Ascending aorta (tissue), 2 donors: ENCODE measurements around the gene PF4V1. TPM values are rescaled to one million over a fixed set of nuclear protein-coding genes. Genes with fewer than 3 reads are reported as not detected.

ENCODE experiments used
- DNase-seq, 2 donors: peaks; one replicate each; pipeline ENCODE4 v3.0.0-alpha.2; 2019; ENCODE audit warnings: low spot score in 2 of 2
- H3K27ac ChIP-seq, 2 donors: fragments of 200-600 bp; sonication (generic); one replicate each; pipeline ENCODE4 v1.5.1; 2016 to 2017; ENCODE audit warnings: mild to moderate bottlenecking in 1 of 2
- H3K27me3 ChIP-seq: fragments of 200-600 bp; sonication (generic); one replicate; pipeline ENCODE4 v1.5.1; 2017
- H3K36me3 ChIP-seq, 2 donors: fragments of 200-600 bp; sonication (generic); one replicate each; pipeline ENCODE4 v1.5.1; 2016
- H3K4me1 ChIP-seq, 2 donors: fragments of 200-600 bp; sonication (generic); one replicate each; pipeline ENCODE4 v1.5.1; 2016 to 2017; ENCODE audit warnings: mild to moderate bottlenecking in 1 of 2
- H3K4me3 ChIP-seq, 2 donors: fragments of 200-600 bp; sonication (generic); one replicate each; pipeline ENCODE4 v1.5.1; 2016 to 2017; ENCODE audit warnings: mild to moderate bottlenecking in 1 of 2
- H3K9me3 ChIP-seq, 2 donors: fragments of 200-600 bp; sonication (generic); one replicate each; pipeline ENCODE4 v1.5.1; 2016
- intact Hi-C: fragments of 100-400 bp; cut with DNase I; formaldehyde crosslinking; loops from one replicate; pipeline ENCODE4 v1.15.1; 2023
- total RNA-seq: library from RNA; depleted of rRNA; stranded (reverse); fragments of >200 nt; gene quantifications from one replicate; pipeline ENCODE4 v1.1.0, GENCODE V29; 2016
- TF ChIP-seq, protein P1 (sequence below), 3 experiments: fragments of 200-600 bp in 2 of 3; fragments of 450-650 bp in 1 of 3; sonication (generic) in 2 of 3; IDR thresholded peaks; one replicate each; pipeline ENCODE4 v1.5.1; 2016 to 2019; ENCODE audit warnings: antibody characterized with exemption in 3 of 3, mild to moderate bottlenecking in 1 of 3, moderate library complexity in 1 of 3

PF4V1 gene
- total RNA-seq, 1 donor from 2014 or later = not detected

DNA sequence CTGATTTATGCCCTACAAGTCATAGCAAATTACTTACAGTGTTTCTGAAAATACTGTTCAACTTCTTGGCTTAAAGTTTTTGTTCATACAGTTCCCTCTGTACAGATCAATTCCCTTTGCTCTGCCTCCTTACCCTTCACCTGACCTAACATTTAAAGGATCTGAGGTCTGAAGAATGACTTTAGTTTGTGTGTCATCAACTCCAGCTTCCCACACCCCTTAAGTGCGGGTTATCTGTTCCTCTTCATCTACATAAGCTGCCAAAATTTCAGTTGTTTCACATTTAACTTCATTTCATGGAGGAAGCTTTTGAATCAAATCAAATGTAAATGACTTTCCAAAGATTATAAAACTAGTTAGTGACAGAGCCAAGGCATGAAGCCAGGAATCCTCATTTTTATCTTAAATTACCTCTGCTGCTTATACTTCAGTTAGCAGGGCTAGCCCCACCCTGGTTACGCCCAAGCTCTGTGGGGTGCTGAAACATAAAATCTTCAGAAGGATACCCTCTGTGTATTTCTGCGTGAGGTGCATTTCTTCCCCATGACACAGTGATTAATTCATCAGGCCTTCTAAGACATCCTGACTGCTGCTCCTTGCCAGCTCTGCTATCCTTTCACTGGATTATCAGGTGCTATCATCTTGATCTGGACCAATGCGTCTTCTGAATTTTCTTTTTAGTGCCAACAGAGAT, 32.6 kb downstream of the PF4V1 start:
- TF ChIP-seq, protein P1, sequence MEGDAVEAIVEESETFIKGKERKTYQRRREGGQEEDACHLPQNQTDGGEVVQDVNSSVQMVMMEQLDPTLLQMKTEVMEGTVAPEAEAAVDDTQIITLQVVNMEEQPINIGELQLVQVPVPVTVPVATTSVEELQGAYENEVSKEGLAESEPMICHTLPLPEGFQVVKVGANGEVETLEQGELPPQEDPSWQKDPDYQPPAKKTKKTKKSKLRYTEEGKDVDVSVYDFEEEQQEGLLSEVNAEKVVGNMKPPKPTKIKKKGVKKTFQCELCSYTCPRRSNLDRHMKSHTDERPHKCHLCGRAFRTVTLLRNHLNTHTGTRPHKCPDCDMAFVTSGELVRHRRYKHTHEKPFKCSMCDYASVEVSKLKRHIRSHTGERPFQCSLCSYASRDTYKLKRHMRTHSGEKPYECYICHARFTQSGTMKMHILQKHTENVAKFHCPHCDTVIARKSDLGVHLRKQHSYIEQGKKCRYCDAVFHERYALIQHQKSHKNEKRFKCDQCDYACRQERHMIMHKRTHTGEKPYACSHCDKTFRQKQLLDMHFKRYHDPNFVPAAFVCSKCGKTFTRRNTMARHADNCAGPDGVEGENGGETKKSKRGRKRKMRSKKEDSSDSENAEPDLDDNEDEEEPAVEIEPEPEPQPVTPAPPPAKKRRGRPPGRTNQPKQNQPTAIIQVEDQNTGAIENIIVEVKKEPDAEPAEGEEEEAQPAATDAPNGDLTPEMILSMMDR (IDR thresholded peaks at IDR 0.05) = no peak

DNA sequence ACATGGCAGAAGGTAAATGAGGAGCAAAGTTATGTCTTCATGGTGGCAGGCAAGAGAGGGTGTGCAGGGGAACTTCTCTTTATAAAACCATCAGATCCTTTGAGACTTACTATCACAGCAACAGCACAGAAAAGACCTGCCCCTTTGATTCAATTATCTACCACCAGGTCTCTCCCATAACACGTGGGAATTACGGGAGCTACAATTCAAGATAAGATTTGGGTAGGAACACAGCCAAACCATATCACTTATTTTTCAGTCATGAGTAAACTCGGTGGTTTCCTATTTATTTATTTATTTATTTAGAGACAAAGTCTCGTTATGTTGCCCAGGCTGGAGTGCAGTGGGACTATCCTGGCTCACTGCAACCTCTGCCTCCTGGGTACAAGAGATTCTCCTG, 38.2 kb downstream of the PF4V1 start:
- no peaks in the 10 kb centered on the region for H3K4me1 ChIP-seq
- no peak for DNase-seq
- H3K4me3 ChIP-seq = no peak overlapping the region
- H3K36me3 ChIP-seq = no peaks in the 10 kb centered on the region
- H3K9me3 ChIP-seq = no peaks in the 10 kb centered on the region
- no peak overlapping the region for H3K27ac ChIP-seq
- H3K27me3 ChIP-seq = no peaks in the 10 kb centered on the region
- TF ChIP-seq, protein P1 (IDR thresholded peaks at IDR 0.05) = no peak
- intact Hi-C loops = no loop called here

More for the DNA sequence above, 32.6 kb downstream of the PF4V1 start:
- H3K36me3 ChIP-seq = no peaks in the 10 kb centered on the region
- DNase-seq = no peak
- H3K27ac ChIP-seq = no peak overlapping the region
- no peaks in the 10 kb centered on the region for H3K4me1 ChIP-seq
- H3K4me3 ChIP-seq = no peak overlapping the region
- H3K9me3 ChIP-seq = no peaks in the 10 kb centered on the region
- intact Hi-C loops = no loop called here
- H3K27me3 ChIP-seq = no peaks in the 10 kb centered on the region

DNA sequence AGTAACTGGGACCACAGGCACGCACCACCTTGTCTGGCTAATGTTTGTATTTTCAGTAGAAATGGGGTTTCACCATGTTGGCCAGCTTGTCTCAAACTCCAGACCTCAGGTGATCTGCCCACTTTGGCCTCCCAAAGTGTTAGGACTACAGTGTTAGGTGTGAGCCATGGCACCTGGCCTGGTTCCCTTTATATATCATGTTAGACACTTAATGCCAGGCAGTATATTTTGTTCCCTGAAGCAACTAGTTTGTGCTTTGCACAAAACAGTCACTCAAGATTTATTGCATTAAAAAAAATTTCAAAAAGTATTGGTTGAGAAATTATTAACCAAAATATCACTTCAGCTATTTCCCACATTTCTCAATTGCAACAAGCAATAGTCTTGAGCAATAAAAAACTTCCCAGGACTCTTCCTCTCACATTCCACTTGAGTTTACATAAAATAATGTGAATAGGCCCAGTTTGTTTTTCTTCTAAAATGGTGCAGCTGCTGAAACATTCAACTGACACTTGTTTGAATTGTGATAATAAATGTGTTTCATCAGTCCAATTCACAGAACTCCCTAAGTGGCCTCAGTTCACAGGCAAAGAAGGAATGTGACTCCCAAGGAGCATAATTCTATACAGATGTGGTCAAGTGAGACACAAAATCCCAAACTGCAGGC, 38.8 kb downstream of the PF4V1 start:
- Histone ChIP-seq H3K9me3 (no peaks in the 10 kb centered on the region), H3K36me3 (no peaks in the 10 kb centered on the region), H3K27me3 (no peaks in the 10 kb centered on the region), H3K4me3 (no peak overlapping the region), H3K27ac (no peak overlapping the region), H3K4me1 (no peaks in the 10 kb centered on the region)
- intact Hi-C loops = no loop called here
- TF ChIP-seq, protein P1 (IDR thresholded peaks at IDR 0.05) = no peak
- no peak for DNase-seq

DNA sequence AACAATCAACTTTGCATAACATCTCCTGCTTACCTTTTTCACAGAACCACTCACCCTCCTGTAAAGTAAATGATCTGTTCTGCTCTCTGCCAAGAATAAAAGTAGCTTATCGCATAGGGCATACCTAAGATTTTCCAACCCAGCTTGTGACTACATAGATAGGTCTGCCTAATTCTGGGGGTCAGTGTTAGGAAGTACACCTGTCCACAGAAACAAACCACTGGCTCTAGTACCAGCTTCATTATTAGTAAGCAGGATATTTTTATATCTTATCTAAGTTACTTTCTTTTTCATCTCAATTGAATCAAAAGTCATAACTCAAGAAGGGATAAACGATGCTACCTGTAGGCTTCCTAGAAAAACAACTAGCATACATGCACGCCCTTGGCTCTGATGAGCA, 39.9 kb downstream of the PF4V1 start:
- Histone ChIP-seq H3K4me1 (no peaks in the 10 kb centered on the region), H3K4me3 (no peak overlapping the region), H3K27me3 (no peaks in the 10 kb centered on the region), H3K27ac (no peak overlapping the region), H3K36me3 (no peaks in the 10 kb centered on the region), H3K9me3 (no peaks in the 10 kb centered on the region)
- TF ChIP-seq, protein P1 (IDR thresholded peaks at IDR 0.05) = no peak
- no peak for DNase-seq
- intact Hi-C loops = no loop called here

DNA sequence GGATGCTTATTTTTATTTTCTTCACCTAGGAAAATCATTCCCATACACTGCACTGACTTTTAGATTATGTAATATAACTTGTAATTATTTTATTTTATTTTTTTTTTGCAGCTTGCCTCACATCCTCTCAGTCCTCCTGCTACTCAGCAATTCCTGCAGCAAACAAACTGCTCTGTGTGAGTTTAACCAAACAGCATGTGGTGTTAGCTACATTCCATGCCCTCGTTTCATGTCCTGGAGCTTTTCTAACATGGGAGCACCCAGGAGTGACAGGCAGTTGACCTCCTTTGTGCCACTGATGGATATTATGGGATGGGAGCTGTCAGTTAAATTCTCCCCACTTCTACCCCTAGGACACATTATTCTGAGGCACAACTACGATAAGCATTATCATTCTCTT, 40.9 kb downstream of the PF4V1 start:
- no peaks in the 10 kb centered on the region for H3K27me3 ChIP-seq
- H3K4me1 ChIP-seq = no peaks in the 10 kb centered on the region
- TF ChIP-seq, protein P1 (IDR thresholded peaks at IDR 0.05) = no peak
- no peak overlapping the region for H3K27ac ChIP-seq
- no peak for DNase-seq
- H3K4me3 ChIP-seq = no peak overlapping the region
- no peaks in the 10 kb centered on the region for H3K9me3 ChIP-seq
- H3K36me3 ChIP-seq = no peaks in the 10 kb centered on the region
- intact Hi-C loops = no loop called here
